ENCODE measurements around the gene TRMT61A. TPM values are rescaled to one million over a fixed set of nuclear protein-coding genes. Genes with fewer than 3 reads are reported as not detected.

The TRMT61A gene
- total RNA-seq, 1 donor from 2014 or later = 13.7 TPM

DNA sequence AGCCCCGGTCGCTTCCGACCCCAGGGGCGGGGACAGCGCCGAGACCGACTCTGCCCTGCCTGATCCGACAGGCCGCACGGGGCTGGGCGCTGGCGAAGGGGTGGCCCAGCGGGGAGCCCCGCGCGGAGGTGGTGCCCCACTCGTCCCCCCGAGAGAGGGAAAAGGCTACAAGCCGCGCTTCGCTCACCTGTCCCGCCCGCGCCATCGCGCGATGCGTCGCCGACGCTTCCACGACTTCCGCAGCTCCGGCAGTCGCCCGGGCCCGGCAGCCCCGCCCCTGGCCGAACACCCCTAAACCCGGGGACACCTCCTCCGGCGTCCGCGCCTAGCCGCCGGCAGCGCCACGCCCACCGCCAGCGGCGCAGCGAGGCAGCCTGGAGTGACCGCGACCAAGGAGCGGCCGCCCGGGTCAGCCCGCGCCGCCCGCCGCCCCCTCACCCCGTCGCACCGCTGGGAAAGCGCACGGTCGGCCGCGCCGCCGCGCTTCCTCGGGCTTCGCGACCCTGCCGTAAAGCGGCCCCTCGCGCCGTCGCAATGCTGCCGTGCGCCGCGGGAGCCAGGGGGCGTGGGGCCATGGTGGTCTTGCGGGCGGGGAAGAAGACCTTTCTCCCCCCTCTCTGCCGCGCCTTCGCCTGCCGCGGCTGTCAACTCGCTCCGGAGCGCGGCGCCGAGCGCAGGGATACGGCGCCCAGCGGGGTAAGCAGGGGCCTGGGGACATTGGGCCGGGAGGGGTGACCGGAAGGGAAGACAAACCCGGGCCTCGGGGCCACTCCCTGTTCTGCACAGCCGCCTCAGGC is 33.6 kb downstream of the TRMT61A start, which contains the start of the genes BAG5 and COA8:
BAG5 (minus strand) TSS at position 229 of the 797 bp plus-strand sequence. CDS start 1,493 bp downstream, outside the sequence.
COA8 (plus strand) TSS at position 532 of the 797 bp plus-strand sequence; CDS start at position 574, 42 bp downstream.
- peaks cover 8% of the 10 kb centered on the region for H3K36me3 ChIP-seq (ENCODE audit: control insufficient read depth, insufficient read depth, low read length)
- DNase-seq (ENCODE audit: low read depth) (peak; percentile 60), FAIRE-seq (no peak)
- peak within 1 kb of the TSS; percentile 92 for H3K4me3 ChIP-seq (ENCODE audit: low read depth, low read length)
- no peaks in the 10 kb centered on the region for H3K27me3 ChIP-seq (ENCODE audit: control insufficient read depth, insufficient read depth, low read length)
- TF ChIP-seq, protein P1, sequence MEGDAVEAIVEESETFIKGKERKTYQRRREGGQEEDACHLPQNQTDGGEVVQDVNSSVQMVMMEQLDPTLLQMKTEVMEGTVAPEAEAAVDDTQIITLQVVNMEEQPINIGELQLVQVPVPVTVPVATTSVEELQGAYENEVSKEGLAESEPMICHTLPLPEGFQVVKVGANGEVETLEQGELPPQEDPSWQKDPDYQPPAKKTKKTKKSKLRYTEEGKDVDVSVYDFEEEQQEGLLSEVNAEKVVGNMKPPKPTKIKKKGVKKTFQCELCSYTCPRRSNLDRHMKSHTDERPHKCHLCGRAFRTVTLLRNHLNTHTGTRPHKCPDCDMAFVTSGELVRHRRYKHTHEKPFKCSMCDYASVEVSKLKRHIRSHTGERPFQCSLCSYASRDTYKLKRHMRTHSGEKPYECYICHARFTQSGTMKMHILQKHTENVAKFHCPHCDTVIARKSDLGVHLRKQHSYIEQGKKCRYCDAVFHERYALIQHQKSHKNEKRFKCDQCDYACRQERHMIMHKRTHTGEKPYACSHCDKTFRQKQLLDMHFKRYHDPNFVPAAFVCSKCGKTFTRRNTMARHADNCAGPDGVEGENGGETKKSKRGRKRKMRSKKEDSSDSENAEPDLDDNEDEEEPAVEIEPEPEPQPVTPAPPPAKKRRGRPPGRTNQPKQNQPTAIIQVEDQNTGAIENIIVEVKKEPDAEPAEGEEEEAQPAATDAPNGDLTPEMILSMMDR (IDR thresholded peaks at IDR 0.05; ENCODE audit: insufficient read depth, low read length, severe bottlenecking) = no peak

DNA sequence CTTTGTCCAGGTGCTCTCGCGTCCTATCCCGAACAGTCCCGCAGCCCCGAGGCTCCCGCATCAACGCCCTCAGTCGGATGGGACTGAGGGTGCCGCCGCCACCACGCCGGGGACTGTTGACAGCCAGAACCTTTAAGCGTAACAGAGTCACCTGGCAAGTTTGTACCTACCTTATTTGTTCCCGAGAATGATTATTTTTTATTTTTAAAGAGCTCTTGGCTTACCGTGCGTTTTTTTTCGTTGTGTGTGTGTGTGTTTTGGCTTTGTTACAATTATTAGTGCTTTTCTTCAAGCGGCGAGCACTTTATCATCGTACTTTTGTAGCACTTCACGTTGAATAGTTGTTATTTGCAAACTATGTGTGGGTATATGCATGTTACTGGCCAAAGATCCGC is 34.2 kb downstream of the TRMT61A start:
- peaks cover 8% of the 10 kb centered on the region for H3K36me3 ChIP-seq (ENCODE audit: control insufficient read depth, insufficient read depth, low read length)
- FAIRE-seq (no peak), DNase-seq (ENCODE audit: low read depth) (no peak)
- TF ChIP-seq, protein P1 (IDR thresholded peaks at IDR 0.05; ENCODE audit: insufficient read depth, low read length, severe bottlenecking) = no peak
- H3K27me3 ChIP-seq (ENCODE audit: control insufficient read depth, insufficient read depth, low read length) = no peaks in the 10 kb centered on the region
- peak overlapping the region; percentile 92 for H3K4me3 ChIP-seq (ENCODE audit: low read depth, low read length)

DNA sequence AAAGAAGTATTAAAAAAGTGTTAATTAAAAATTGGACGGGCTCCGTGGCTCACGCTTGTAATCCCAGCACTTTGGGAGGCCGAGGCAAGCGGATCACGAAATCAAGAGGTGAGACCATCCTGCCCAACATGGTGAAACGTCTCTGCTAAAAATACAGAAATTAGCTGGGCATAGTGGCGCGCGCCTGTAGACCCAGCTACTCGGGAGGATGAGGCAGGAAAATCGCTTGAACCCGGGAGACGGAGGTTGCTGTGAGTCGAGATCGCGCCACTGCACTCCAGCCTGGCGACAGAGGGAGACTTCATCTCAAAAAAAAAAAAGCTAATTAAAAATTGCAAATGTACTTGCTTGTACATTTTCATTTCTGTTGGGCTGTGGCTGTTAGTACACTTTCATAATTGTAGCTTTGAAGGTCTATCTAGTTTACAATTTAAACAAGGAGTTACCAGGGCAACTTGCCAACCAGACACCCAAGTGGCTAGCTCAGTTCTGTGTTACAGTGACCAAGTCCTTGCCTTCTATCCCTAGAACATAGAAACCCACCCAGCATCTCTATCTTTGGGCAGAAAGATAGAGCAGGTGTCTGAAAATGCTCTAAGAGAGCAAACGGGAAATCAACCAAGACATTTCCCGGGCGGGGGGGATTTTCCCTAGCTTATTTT is 35.0 kb downstream of the TRMT61A start:
- Histone ChIP-seq H3K4me3 (ENCODE audit: low read depth, low read length) (peak overlapping the region; percentile 92), H3K27me3 (ENCODE audit: control insufficient read depth, insufficient read depth, low read length) (no peaks in the 10 kb centered on the region), H3K36me3 (ENCODE audit: control insufficient read depth, insufficient read depth, low read length) (peaks cover 8% of the 10 kb centered on the region)
- DNase-seq (ENCODE audit: low read depth) = no peak
- TF ChIP-seq, protein P1 (IDR thresholded peaks at IDR 0.05; ENCODE audit: insufficient read depth, low read length, severe bottlenecking) = no peak
- FAIRE-seq = no peak

DNA sequence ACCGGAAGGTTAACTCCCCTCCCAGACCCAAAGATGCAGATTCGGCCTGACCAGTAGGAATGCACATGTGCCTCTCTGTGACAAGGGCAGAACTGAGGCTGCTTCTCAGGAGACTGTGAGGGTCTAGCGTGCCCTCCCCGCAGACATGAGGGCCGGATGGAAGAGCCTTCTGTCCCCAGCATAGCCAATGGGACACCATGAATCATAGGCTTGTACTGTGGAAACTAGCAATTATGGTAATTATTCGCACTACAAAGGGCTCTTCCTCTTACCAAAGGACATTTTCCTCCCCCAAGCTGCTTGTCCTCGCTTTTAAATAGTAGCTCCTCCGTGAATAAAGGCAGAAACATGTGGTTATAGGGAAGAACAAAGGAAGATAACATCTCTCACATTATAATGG is 40.0 kb downstream of the TRMT61A start:
- Histone ChIP-seq H3K4me3 (ENCODE audit: low read depth, low read length) (no peak overlapping the region), H3K27me3 (ENCODE audit: control insufficient read depth, insufficient read depth, low read length) (no peaks in the 10 kb centered on the region), H3K36me3 (ENCODE audit: control insufficient read depth, insufficient read depth, low read length) (peaks cover 1% of the 10 kb centered on the region)
- FAIRE-seq (no peak), DNase-seq (ENCODE audit: low read depth) (no peak)
- TF ChIP-seq, protein P1 (IDR thresholded peaks at IDR 0.05; ENCODE audit: insufficient read depth, low read length, severe bottlenecking) = no peak

DNA sequence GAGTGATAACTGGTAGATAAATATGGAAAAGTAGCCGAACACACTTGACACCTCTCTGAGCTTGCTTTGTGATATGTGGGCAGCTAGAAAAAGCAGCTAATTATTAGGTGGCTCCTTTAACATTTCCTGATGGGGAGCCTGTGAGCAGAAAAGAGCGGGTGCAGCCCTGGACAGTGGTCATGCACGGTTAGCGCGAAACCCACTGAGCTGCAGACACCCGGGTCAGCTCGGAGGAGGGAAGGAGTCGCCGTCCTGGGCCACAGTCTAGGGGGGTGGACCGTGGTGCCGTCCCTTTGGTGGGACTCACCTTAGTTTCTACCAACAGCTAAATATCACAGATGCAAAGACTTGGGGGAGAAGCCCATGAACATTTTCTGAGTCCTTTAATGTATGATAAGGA is 40.4 kb downstream of the TRMT61A start:
- DNase-seq (ENCODE audit: low read depth) (no peak), FAIRE-seq (no peak)
- TF ChIP-seq, protein P1 (IDR thresholded peaks at IDR 0.05; ENCODE audit: insufficient read depth, low read length, severe bottlenecking) = no peak
- H3K27me3 ChIP-seq (ENCODE audit: control insufficient read depth, insufficient read depth, low read length) = no peaks in the 10 kb centered on the region
- no peak overlapping the region for H3K4me3 ChIP-seq (ENCODE audit: low read depth, low read length)
- peaks cover 4% of the 10 kb centered on the region for H3K36me3 ChIP-seq (ENCODE audit: control insufficient read depth, insufficient read depth, low read length)
